SIG-M5 (cell line): Measurements from ENCODE around the gene FBXO31.
A peak's percentile ranks its signal among the peaks of the same experiment; 100 is the strongest.

Experiments
- DNase-seq: peaks from one replicate; lab custom pipeline; 2025; lab: John Stamatoyannopoulos, UW

Gene FBXO31

DNA sequence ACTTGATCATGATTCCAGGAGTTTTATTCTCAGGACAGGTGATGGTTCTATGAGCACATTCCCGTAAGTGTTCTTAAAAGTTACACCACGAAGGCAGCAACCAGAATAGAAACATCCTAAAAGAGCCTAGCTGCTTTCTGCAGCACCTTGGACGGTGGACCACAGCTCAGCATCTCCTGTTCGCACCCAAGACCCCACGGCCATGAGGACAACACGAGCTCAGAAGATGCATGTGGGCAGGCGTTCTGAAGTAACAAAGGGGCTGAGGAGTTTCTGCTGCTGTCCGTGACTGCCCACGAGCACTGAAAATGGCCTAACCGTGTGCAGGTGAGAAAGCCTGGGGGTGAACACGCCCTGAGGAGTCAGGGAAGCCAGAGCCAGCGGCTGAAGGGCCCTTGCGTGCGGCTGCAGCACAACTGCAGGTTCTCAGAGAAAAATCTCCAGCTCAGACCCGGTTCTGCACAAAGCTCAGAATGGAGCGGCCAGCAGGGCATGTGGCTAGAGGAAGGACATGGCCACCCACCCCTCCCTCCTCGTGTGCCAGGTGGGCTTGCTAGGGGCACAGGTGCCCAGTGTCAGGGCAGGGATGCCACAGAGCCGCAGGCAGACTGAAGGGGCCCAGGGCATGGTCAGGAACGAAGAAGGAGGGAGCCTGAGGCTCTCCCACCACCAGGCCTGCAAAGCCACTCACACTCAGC is 55.6 kb downstream of the FBXO31 start:
- no peak for DNase-seq

DNA sequence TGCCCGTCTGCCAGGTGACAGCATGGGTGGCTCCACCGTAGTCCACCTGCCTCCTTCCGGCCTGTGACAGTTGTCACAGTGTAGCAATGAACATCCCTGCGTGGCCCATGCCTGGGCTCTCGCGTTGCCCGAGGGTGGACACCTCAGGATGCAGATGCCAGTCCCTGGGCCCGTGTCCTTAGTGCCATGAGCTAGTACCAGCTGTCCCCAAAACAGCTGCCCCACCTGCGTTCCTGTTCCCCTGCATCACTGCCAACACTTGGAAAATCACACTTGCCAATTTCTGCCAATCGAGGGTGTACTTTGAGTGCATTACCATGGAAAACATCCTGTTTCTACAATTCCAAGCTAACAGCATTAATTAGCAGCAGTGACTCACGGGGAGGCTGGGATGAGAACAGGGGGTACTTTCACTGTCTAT is 57.4 kb downstream of the FBXO31 start:
- DNase-seq, result no peak

DNA sequence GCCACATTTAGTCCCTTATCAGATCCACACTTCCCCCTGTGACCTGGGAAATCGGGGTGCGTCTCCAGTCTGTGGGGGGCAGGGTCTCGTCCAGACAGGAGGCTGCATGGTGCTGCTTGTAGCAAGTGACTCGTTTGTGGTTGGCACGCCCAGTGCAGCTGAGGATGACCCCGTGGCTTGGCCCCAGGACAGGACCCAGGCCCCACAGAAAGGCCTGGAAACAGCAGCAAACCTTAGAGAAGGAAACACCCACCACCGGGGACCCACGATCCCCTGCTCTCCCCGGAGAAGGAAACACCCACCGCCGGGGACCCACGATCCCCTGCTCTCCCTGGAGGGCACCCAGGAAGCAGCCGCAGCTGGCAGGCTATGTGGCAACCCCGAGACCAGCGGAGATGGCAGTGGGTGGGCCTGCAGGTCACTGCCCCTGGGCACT is 58.1 kb downstream of the FBXO31 start:
- DNase-seq, result no peak

- no peak for DNase-seq
Measured at GRCh38 chr16:87324411-87325275, 58.9 kb downstream of the FBXO31 start.

- no peak for DNase-seq
Measured at GRCh38 chr16:87323727-87324410, 59.7 kb downstream of the FBXO31 start.

GRCh38 chr16:87322833-87323726 is 60.5 kb downstream of the FBXO31 start:
- DNase-seq, result no peak

DNA sequence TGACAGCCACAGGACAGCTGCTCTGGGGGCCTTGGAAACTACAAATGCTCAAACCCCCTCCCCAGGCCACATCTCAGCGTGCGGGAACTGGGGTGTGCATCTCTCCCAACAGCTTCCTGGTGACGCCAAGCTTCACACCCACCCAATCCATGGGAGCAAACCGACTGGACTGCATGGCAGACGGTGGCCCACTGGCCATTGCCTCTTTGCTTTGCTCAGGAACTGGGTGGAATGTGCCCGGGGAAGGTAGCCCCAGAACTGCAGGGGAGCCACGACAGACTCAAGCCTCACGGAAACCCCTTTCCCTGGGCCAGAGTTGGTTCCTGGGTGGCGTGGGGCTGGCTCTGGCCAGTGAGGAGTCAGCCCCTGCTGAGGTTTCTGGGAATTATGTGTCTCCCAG is 61.2 kb downstream of the FBXO31 start:
- DNase-seq, result no peak

- DNase-seq, result no peak
Measured at GRCh38 chr16:87321336-87322107, 62.1 kb downstream of the FBXO31 start.

DNA sequence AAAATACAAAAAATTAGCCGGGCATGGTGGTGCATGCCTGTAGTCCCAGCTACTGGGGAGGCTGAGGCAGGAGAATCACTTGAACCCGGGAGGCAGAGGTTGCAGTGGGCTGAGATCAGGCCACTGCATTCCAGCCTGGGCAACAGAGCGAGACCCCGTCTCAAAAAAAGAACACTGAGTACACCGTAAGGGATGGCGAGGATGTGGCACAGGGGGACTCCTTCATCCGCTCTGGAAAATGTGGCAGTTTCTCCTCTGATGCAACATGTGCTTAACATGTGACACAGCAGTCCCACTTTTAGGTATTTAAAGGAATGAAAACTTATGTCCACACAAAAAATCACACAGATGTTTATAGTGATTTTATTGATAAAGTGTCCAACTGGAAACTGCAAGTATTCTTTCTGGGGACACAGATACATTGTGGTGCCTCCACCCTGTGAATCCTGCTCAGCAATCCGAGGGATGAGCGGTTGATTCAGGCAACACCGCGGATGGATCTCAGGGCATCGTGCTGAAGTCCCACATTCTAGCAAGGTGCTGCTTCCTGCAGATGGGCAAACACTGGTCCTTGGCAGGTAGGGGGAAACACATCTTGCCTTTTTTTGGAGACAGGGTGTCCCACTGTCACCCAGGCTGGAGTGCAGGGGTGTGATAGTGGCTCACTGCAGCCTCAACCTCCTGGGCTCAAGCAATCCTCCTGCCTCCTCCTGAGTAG is 62.9 kb downstream of the FBXO31 start:
- no peak for DNase-seq

- no peak for DNase-seq
Measured at GRCh38 chr16:87319997-87320491, 63.5 kb downstream of the FBXO31 start.

GRCh38 chr16:87319011-87319410 is 64.6 kb downstream of the FBXO31 start:
- no peak for DNase-seq

DNA sequence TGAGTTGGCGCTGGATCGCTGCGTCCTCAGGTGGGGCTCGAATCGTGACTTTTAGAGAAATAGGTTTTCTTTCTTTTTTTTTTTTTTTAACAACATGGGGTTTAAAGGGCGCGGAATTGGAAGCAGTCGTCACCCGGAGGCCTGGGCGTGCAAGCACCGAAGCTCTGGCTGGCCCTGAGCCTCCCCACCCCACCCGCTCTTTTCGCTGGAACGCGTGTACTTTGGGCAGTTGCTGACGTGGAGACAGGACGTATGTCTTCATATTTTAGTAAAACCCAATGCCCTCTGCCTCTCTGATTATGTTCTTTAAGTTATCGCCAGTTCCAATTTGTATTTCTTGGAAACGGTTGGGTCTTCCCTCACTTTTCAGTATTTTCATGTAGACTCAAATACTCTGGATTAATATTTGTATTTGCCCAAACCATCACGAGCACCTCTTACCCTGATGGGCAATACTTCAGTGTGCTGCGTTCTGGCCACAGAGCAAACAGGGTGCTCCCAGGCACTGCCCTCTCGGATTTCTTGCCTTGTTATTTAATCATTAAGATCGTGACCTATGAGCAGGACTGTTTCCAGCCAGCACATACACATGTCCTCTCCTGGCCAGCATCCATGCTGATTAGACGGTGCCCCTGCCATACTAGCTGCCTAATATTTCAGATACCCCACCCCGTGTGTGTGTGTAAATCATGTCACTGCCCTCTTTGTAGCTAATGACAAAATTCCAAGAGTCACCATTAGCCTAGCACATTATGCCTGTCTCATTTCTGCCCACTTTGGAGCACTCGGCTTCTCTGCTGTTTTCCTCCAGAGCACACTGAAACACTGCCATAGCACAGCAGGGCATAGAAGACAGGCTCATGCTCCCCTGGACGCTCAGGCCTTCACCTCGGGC is 65.6 kb downstream of the FBXO31 start:
- no peak for DNase-seq

DNA sequence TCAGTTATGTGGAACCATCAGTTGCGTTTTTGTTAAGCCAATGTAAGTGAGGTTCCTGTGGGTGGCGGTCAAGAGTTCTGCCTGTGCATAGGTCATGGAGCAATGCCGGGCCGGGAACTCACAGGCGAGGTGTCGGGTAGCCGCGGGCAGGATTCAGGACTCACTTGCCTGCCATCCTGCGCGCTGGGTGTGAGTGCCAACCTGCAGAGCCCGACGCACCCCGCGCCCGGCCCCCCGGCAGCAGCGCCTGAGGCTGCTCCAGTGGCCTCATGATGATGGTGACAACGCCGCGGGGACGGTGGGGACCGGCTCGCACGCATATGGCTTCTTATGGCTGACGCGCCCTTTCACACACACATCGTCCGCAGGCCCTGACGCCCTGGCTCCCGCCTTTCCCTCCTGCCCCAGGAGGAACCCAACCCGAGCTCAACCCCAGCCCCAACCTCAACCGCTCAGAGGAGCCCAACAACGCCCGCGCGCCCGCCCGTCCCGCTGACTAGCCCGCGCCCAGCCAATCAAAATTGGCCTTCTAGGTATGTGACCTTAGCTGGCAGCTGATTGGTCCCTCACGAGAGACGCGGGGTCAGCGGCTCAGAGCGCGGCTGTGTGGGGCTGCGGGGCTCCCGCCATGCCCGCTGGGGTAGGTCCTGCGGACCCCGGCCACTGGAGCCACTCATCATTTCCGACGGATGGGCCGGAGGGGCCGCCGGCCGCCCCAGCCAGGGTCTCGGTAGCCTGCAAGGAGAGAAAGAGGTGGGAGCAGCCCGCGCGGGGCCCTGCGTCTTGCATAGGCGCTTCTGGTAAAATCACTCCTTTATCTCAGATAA is 66.4 kb downstream of the FBXO31 start, which contains the start of gene C16orf95:
TSS of gene C16orf95 (minus strand) at position 470 of the 827 bp plus-strand sequence. CDS start at position 320, 150 bp downstream.
- DNase-seq, result peak; percentile 41

- DNase-seq, result no peak
Measured at GRCh38 chr16:87316450-87316922, 67.1 kb downstream of the FBXO31 start.

DNA sequence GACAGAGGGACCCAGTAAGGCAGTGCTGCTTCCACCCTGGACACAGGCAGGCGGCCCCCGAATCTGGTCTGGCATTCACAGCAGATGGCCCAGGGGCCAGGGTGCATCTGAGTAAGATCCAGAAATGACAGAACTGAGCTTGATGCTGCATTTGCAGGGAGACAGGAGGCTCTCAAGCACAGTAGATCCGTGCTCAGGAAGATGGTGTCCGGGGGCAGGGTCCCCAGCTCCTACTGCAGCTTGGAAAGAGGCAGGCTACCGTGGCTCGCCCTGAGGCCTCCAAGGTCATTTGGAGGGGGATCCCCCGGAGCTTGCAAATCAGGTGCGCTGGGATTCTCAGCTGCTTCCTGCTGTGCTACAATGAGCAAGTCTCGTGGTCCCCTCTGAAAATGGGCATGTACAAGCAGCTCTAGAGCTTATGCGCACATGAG is 68.6 kb downstream of the FBXO31 start:
- no peak for DNase-seq

DNA sequence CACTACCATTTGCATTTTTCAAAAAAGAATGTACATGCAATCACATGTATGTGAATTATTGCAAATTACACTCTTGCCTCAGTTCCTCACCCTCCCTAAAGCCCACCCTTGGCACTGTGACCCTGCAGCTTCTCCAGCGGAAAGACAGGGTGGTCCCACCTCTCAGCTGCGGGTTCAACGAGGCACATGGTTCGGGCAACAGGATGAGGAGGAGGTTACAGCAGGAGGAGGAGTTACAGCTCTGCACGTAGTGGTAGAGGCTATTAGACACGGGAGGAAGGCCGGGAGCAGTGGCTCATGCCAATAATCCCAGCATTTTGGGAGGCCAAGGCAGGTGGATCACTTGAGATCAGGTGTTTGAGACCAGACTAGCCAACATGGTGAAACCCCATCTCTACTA is 71.6 kb downstream of the FBXO31 start:
- DNase-seq, result no peak

- DNase-seq, result no peak
Measured at GRCh38 chr16:87311387-87311786, 72.2 kb downstream of the FBXO31 start.

DNA sequence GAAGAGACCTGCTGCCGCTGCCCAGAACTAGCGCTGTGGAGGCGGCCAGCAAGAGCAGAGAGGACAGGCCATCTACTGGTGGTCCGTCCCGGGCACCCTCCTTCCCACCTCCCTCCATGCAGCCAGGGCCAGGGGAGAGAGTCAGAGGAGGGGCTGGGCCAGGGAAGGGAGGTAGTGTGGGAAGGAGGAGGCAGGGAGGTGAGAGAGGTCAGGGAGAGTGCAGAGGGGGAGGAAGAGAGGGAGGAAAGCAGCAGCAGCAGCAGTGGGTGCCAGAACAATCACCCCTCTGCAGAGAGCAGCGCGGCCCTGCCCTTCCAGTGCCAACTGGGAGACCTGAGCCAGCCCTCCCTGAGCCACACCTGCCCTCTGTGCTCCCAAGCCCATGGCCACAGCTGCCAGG is 73.0 kb downstream of the FBXO31 start:
- no peak for DNase-seq
